ENCODE data around the gene MDK. TPM values are rescaled to one million over a fixed set of nuclear protein-coding genes. Genes with fewer than 3 reads are reported as not detected.
A peak's percentile ranks its signal among the peaks of the same experiment; 100 is the strongest.

MDK gene
- total and polyA plus RNA-seq, 2 of the 13 experiments (the other 11 are each of a cell fraction or from before 2014, with no cell fraction given), result 312 to 407 TPM

DNA sequence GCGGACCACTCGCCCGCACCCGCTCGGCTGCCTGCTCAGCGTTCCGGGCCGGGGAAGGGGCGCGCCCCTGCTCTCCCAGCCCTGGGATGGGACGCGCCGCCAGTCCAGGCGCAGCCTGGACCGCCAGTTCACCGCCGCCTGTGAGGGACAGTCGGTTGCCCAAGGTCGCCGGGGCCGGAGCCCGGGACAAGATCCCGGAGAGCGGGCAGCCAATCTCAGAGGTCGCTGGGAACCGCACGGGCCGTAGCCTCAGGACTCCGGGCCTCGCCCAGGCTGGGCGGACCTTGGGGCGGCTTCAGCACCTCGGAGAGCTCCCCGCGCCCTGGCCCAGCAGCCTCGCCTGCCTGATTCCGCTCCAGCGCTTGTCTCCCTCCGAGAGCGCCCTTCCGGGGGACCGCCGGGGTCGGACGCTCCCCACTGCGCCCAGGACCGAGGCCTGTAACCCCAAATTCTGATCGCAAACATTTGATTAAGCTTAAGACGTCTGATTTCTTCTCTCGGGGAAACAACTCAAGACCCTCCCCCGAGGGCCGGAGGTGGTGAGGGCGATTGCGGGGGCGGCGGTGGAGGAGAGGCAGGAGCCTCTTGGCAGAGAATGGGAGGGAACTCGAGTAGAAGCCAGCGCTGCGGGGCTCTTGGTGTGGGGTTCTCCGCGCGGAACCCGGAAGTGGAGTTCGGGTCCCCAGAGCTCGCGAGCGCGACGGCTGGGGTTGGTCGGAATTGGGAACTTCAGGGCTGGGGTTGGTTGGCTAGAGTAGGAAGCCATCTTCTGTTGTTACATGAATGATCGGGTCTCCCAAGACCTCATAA lies 11.2 kb downstream of the MDK start (continued):
- TF ChIP-seq RXRA (CRISPR knock-in tag; IDR thresholded peaks at IDR 0.05) (peak; percentile 81), ZNF710 (CRISPR knock-in tag; IDR thresholded peaks at IDR 0.05; ENCODE audit: borderline replicate concordance) (peak; percentile 89; the same call in 1 of the 2 replicates), ZNF235 (CRISPR knock-in tag; IDR thresholded peaks at IDR 0.05; ENCODE audit: borderline replicate concordance) (peak; percentile 99), HOXD1 (CRISPR knock-in tag; IDR thresholded peaks at IDR 0.05) (peak; percentile 96), ZNF296 (CRISPR knock-in tag; conservative IDR thresholded peaks at IDR 0.05) (peak; percentile 79), ZNF577 (CRISPR knock-in tag; IDR thresholded peaks at IDR 0.05; ENCODE audit: borderline replicate concordance, low read depth) (no peak), HES4 (CRISPR knock-in tag; IDR thresholded peaks at IDR 0.05; ENCODE audit: borderline replicate concordance) (peak; percentile 99), ELF4 (CRISPR knock-in tag; IDR thresholded peaks at IDR 0.05; ENCODE audit: borderline replicate concordance) (no peak), UBTF (CRISPR knock-in tag; IDR thresholded peaks at IDR 0.05) (peak; percentile 98), ASH2L (IDR thresholded peaks at IDR 0.05; ENCODE audit: insufficient read length, low read depth, low read length) (peak; percentile 21), TRIM24 (CRISPR knock-in tag; IDR thresholded peaks at IDR 0.05) (no peak), ZNF468 (CRISPR knock-in tag; IDR thresholded peaks at IDR 0.05) (0 out of 2 replicates have a peak, but pooled peaks have one; percentile 66), HNF4A (CRISPR knock-in tag; IDR thresholded peaks at IDR 0.05) (peak; percentile 23; the same call in 1 of the 2 replicates), SYNCRIP (IDR thresholded peaks at IDR 0.05; ENCODE audit: insufficient read depth, low read depth, low read length) (no peak), HIC2 (CRISPR knock-in tag; IDR thresholded peaks at IDR 0.05; ENCODE audit: low read depth) (peak; percentile 78; the same call in 1 of the 2 replicates), ZNF496 (CRISPR knock-in tag; IDR thresholded peaks at IDR 0.05; ENCODE audit: insufficient replicate concordance) (no peak), ZSCAN22 (CRISPR knock-in tag; IDR thresholded peaks at IDR 0.05) (no peak)
- TF ChIP-seq, protein P1, sequence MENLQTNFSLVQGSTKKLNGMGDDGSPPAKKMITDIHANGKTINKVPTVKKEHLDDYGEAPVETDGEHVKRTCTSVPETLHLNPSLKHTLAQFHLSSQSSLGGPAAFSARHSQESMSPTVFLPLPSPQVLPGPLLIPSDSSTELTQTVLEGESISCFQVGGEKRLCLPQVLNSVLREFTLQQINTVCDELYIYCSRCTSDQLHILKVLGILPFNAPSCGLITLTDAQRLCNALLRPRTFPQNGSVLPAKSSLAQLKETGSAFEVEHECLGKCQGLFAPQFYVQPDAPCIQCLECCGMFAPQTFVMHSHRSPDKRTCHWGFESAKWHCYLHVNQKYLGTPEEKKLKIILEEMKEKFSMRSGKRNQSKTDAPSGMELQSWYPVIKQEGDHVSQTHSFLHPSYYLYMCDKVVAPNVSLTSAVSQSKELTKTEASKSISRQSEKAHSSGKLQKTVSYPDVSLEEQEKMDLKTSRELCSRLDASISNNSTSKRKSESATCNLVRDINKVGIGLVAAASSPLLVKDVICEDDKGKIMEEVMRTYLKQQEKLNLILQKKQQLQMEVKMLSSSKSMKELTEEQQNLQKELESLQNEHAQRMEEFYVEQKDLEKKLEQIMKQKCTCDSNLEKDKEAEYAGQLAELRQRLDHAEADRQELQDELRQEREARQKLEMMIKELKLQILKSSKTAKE (CRISPR knock-in tag; IDR thresholded peaks at IDR 0.05; ENCODE audit: borderline replicate concordance), result peak; percentile 58; the same call in 1 of the 2 replicates

Data from HepG2 (cell line).